NCI-H2107 treated with DMSO at 0.1 percent for 48 hours (cell line): ENCODE measurements around the gene SSBP4.
A peak's percentile ranks its signal among the peaks of the same experiment; 100 is the strongest.
"Not testable (repeated sequence)": the region's sequence is repeated elsewhere in the genome, so short reads cannot be mapped to it uniquely, and the experiment has no call there.

Experiments
- DNase-seq: peaks from one replicate; lab custom pipeline; 2025; ENCODE audit not compliant: unreplicated experiment; lab: John Stamatoyannopoulos, UW

The SSBP4 gene

GRCh38 chr19:18392926-18393325, 26.3 kb upstream of the SSBP4 start:
- DNase-seq = no peak

GRCh38 chr19:18393836-18394235, 25.4 kb upstream of the SSBP4 start:
- DNase-seq = no peak

- DNase-seq = no peak
These were observed 22.5 kb upstream of the SSBP4 start for GRCh38 chr19:18396471-18397241.

- DNase-seq = no peak
These were observed 21.7 kb upstream of the SSBP4 start, which contains the start of gene LRRC25 for GRCh38 chr19:18397242-18398202. Gene LRRC25 (minus strand): TSS chr19:18397622. CDS start chr19:18396963, 659 bp downstream.

- no peak for DNase-seq
These were observed 20.2 kb upstream of the SSBP4 start for GRCh38 chr19:18399008-18399407.

- no peak for DNase-seq
These were observed 17.6 kb upstream of the SSBP4 start for GRCh38 chr19:18401580-18402112.

- DNase-seq = not testable (repeated sequence)
These were observed 16.5 kb upstream of the SSBP4 start for GRCh38 chr19:18402455-18403248.

GRCh38 chr19:18405754-18406153, 13.4 kb upstream of the SSBP4 start:
- not testable (repeated sequence) for DNase-seq

GRCh38 chr19:18406749-18407148, 12.4 kb upstream of the SSBP4 start:
- no peak for DNase-seq

GRCh38 chr19:18408053-18408476, 11.1 kb upstream of the SSBP4 start:
- peak; percentile 16 for DNase-seq

GRCh38 chr19:18412610-18413239, 6.5 kb upstream of the SSBP4 start:
- DNase-seq = no peak

- no peak for DNase-seq
These were observed 4.6 kb upstream of the SSBP4 start for GRCh38 chr19:18414504-18415177.

- no peak for DNase-seq
These were observed 3.9 kb upstream of the SSBP4 start for GRCh38 chr19:18415178-18415867.

GRCh38 chr19:18416778-18417249, 2.4 kb upstream of the SSBP4 start:
- DNase-seq = no peak

GRCh38 chr19:18417250-18418028, 1.8 kb upstream of the SSBP4 start:
- DNase-seq = no peak

GRCh38 chr19:18418029-18418482, 1.1 kb upstream of the SSBP4 start:
- DNase-seq = no peak

GRCh38 chr19:18418483-18419194, 559 bp upstream of the SSBP4 start:
- no peak for DNase-seq
